Neural cell (in vitro differentiated cells): Measurements from ENCODE around the gene NLRC3.

Experiments used
- EP300 ChIP-seq: fragments of 450-650 bp; conservative IDR thresholded peaks from 2 replicates; pipeline ENCODE4 v1.6.1; 2014; ENCODE audit warnings: antibody characterized with exemption, mild to moderate bottlenecking, moderate library complexity; ENCODE audit not compliant: poor library complexity, severe bottlenecking
- EZH2 ChIP-seq: fragments of 200-600, 300-800 bp; shearing (Covaris generic), sonication (generic); IDR thresholded peaks from 2 replicates; pipeline ENCODE4 v1.6.1; 2014; ENCODE audit warnings: antibody characterized with exemption, low read length, borderline replicate concordance, mild to moderate bottlenecking; ENCODE audit not compliant: insufficient read depth, poor library complexity, severe bottlenecking
- POLR2AphosphoS5 ChIP-seq: IDR thresholded peaks from 2 replicates; pipeline ENCODE4 v1.6.1; 2012
- SMC3 ChIP-seq: fragments of 450-650 bp; conservative IDR thresholded peaks from 2 replicates; pipeline ENCODE4 v1.6.1; 2014; ENCODE audit warnings: antibody characterized with exemption, mild to moderate bottlenecking, moderate library complexity; ENCODE audit not compliant: poor library complexity
- TF ChIP-seq, protein P1 (sequence below): fragments of 450-650 bp; IDR thresholded peaks from 2 replicates; pipeline ENCODE4 v1.5.1; 2014; ENCODE audit warnings: antibody characterized with exemption, mild to moderate bottlenecking, moderate library complexity; ENCODE audit not compliant: poor library complexity, severe bottlenecking

DNA sequence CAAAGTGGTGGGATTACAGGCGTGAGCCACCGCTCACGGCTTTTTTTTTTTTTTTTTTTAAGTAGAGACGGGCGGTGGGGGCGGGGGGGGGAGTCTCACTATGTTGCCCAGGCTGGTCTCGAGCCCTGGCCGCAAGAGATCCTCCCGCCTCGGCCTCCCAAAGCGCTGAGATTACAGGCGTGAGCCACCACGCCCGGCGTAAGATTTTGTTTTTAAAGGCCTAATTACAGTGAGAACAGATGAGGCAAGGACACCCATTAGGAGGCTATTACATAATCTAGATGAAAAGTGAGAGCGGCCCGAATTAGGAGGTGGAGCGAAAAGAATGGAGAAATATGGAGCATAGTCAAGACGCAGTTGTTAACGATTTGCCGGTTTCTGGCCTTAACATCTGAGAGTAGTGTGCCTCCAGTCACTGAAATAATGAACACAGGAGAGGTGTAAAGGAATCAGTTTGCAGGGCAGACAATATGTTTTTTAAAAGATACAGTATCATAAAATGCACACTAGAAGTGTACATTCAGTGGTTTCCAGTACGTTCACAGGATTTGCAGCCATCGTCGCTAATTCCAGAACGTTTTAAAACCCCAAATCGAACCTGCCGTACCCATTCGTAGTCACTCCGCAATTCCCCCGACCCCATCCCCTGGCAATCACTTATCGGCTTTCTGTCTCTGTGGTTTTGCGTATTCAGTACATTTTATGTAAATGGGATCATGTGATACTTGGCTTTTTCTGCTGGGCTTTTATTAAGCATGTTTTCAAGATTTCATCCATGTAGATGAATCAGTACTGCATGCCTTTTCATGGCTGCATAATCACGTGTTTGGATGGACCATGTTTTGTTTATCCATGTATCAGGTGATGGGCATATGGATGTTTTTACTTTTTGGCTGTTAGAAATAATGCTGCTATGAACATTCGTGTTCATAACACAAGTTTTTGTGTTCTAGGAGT is 35.6 kb upstream of the NLRC3 start:
- TF ChIP-seq, protein P1, sequence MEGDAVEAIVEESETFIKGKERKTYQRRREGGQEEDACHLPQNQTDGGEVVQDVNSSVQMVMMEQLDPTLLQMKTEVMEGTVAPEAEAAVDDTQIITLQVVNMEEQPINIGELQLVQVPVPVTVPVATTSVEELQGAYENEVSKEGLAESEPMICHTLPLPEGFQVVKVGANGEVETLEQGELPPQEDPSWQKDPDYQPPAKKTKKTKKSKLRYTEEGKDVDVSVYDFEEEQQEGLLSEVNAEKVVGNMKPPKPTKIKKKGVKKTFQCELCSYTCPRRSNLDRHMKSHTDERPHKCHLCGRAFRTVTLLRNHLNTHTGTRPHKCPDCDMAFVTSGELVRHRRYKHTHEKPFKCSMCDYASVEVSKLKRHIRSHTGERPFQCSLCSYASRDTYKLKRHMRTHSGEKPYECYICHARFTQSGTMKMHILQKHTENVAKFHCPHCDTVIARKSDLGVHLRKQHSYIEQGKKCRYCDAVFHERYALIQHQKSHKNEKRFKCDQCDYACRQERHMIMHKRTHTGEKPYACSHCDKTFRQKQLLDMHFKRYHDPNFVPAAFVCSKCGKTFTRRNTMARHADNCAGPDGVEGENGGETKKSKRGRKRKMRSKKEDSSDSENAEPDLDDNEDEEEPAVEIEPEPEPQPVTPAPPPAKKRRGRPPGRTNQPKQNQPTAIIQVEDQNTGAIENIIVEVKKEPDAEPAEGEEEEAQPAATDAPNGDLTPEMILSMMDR = no peak
- TF ChIP-seq EP300 = no peak
- no peak for TF ChIP-seq POLR2AphosphoS5
- no peak for TF ChIP-seq EZH2
- TF ChIP-seq SMC3 = no peak
